Rectal smooth muscle tissue (tissue), 1 donor: ENCODE measurements around the gene ADO.

Source experiments
- H3K27ac ChIP-seq: one replicate; pipeline ENCODE4 v1.7.0; 2013; ENCODE audit warnings: low read depth, low read length, inconsistent platforms
- H3K27me3 ChIP-seq: one replicate; pipeline ENCODE4 v1.7.0; 2013; ENCODE audit warnings: low read length; ENCODE audit not compliant: control insufficient read depth, insufficient read depth
- H3K36me3 ChIP-seq: one replicate; pipeline ENCODE4 v1.7.0; 2013; ENCODE audit warnings: low read length; ENCODE audit not compliant: control insufficient read depth, insufficient read depth
- H3K4me1 ChIP-seq: one replicate; pipeline ENCODE4 v1.7.0; 2013; ENCODE audit warnings: low read length; ENCODE audit not compliant: control insufficient read depth, insufficient read depth
- H3K4me3 ChIP-seq: one replicate; pipeline ENCODE4 v1.7.0; 2013; ENCODE audit warnings: low read length
- H3K9ac ChIP-seq: one replicate; pipeline ENCODE4 v1.7.0; 2013; ENCODE audit warnings: low read length

ADO gene

GRCh38 chr10:62796896-62797295, 7.6 kb upstream of the ADO start:
- Histone ChIP-seq H3K27me3 (no peaks in the 10 kb centered on the region), H3K36me3 (no peaks in the 10 kb centered on the region), H3K4me3 (no peak overlapping the region), H3K27ac (no peak overlapping the region), H3K4me1 (no peaks in the 10 kb centered on the region), H3K9ac (no peak overlapping the region)

- Histone ChIP-seq H3K27me3 (no peaks in the 10 kb centered on the region), H3K4me3 (no peak overlapping the region), H3K27ac (no peak overlapping the region), H3K9ac (no peak overlapping the region), H3K4me1 (peaks cover 14% of the 10 kb centered on the region), H3K36me3 (no peaks in the 10 kb centered on the region)
These were observed 2.6 kb upstream of the ADO start for GRCh38 chr10:62801871-62802270.

GRCh38 chr10:62803724-62804355, 680 bp upstream of the ADO start:
- Histone ChIP-seq H3K27ac (peak overlapping the region; percentile 97), H3K36me3 (no peaks in the 10 kb centered on the region), H3K27me3 (no peaks in the 10 kb centered on the region), H3K4me3 (peak overlapping the region; percentile 96), H3K4me1 (peaks cover 20% of the 10 kb centered on the region), H3K9ac (peak overlapping the region; percentile 92)

GRCh38 chr10:62805231-62806099, 945 bp downstream of the ADO start:
- H3K27ac ChIP-seq, result peak overlapping the region; percentile 97
- H3K4me3 ChIP-seq, result peak overlapping the region; percentile 96
- no peaks in the 10 kb centered on the region for H3K27me3 ChIP-seq
- peak overlapping the region; percentile 60 for H3K9ac ChIP-seq
- H3K36me3 ChIP-seq, result no peaks in the 10 kb centered on the region
- H3K4me1 ChIP-seq, result peaks cover 20% of the 10 kb centered on the region

- H3K27ac ChIP-seq, result no peak overlapping the region
- H3K36me3 ChIP-seq, result no peaks in the 10 kb centered on the region
- no peaks in the 10 kb centered on the region for H3K27me3 ChIP-seq
- H3K9ac ChIP-seq, result no peak overlapping the region
- H3K4me1 ChIP-seq, result peaks cover 20% of the 10 kb centered on the region
- peak overlapping the region; percentile 96 for H3K4me3 ChIP-seq
These were observed 1.7 kb downstream of the ADO start for GRCh38 chr10:62806251-62806650.

GRCh38 chr10:62810156-62810902, 5.8 kb downstream of the ADO start:
- Histone ChIP-seq H3K9ac (no peak overlapping the region), H3K27me3 (peaks cover 12% of the 10 kb centered on the region), H3K36me3 (no peaks in the 10 kb centered on the region), H3K27ac (no peak overlapping the region), H3K4me3 (no peak overlapping the region), H3K4me1 (peaks cover 17% of the 10 kb centered on the region)

GRCh38 chr10:62811159-62811875, 6.8 kb downstream of the ADO start:
- no peaks in the 10 kb centered on the region for H3K36me3 ChIP-seq
- H3K27ac ChIP-seq, result no peak overlapping the region
- H3K27me3 ChIP-seq, result peaks cover 17% of the 10 kb centered on the region
- peaks cover 16% of the 10 kb centered on the region for H3K4me1 ChIP-seq
- no peak overlapping the region for H3K9ac ChIP-seq
- H3K4me3 ChIP-seq, result no peak overlapping the region

- Histone ChIP-seq H3K4me3 (no peak overlapping the region), H3K36me3 (no peaks in the 10 kb centered on the region), H3K27ac (no peak overlapping the region), H3K9ac (no peak overlapping the region), H3K4me1 (peaks cover 6% of the 10 kb centered on the region), H3K27me3 (peaks cover 17% of the 10 kb centered on the region)
These were observed 8.3 kb downstream of the ADO start for GRCh38 chr10:62812672-62813439.

- Histone ChIP-seq H3K27ac (no peak overlapping the region), H3K4me3 (no peak overlapping the region), H3K27me3 (peaks cover 17% of the 10 kb centered on the region), H3K36me3 (no peaks in the 10 kb centered on the region), H3K4me1 (peaks cover 4% of the 10 kb centered on the region), H3K9ac (no peak overlapping the region)
These were observed 8.9 kb downstream of the ADO start for GRCh38 chr10:62813453-62813852.

GRCh38 chr10:62813981-62814380, 9.5 kb downstream of the ADO start:
- H3K27ac ChIP-seq, result no peak overlapping the region
- H3K36me3 ChIP-seq, result no peaks in the 10 kb centered on the region
- peaks cover 19% of the 10 kb centered on the region for H3K27me3 ChIP-seq
- no peak overlapping the region for H3K4me3 ChIP-seq
- peaks cover 4% of the 10 kb centered on the region for H3K4me1 ChIP-seq
- no peak overlapping the region for H3K9ac ChIP-seq

- Histone ChIP-seq H3K4me3 (peak overlapping the region; percentile 88), H3K4me1 (peaks cover 4% of the 10 kb centered on the region), H3K36me3 (no peaks in the 10 kb centered on the region), H3K27ac (no peak overlapping the region), H3K27me3 (peaks cover 19% of the 10 kb centered on the region), H3K9ac (no peak overlapping the region)
These were observed 10.3 kb downstream of the ADO start for GRCh38 chr10:62814756-62815380.
